ENCODE results near the gene MELK. TPM values are rescaled to one million over a fixed set of nuclear protein-coding genes. Genes with fewer than 3 reads are reported as not detected.

Gene MELK
- total and polyA plus RNA-seq, 2 of the 13 experiments (the other 11 are each of a cell fraction or from before 2014, with no cell fraction given): 16.7 to 50.4 TPM

GRCh38 chr9:36572515-36573418 lies at the start of gene MELK (continued):
- TF ChIP-seq, protein P1, sequence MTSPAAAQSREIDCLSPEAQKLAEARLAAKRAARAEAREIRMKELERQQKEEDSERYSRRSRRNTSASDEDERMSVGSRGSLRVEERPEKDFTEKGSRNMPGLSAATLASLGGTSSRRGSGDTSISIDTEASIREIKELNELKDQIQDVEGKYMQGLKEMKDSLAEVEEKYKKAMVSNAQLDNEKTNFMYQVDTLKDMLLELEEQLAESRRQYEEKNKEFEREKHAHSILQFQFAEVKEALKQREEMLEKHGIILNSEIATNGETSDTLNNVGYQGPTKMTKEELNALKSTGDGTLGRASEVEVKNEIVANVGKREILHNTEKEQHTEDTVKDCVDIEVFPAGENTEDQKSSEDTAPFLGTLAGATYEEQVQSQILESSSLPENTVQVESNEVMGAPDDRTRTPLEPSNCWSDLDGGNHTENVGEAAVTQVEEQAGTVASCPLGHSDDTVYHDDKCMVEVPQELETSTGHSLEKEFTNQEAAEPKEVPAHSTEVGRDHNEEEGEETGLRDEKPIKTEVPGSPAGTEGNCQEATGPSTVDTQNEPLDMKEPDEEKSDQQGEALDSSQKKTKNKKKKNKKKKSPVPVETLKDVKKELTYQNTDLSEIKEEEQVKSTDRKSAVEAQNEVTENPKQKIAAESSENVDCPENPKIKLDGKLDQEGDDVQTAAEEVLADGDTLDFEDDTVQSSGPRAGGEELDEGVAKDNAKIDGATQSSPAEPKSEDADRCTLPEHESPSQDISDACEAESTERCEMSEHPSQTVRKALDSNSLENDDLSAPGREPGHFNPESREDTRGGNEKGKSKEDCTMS (CRISPR knock-in tag; conservative IDR thresholded peaks at IDR 0.05): no peak
- no peak for TF ChIP-seq ZNF737 (CRISPR knock-in tag; IDR thresholded peaks at IDR 0.05; ENCODE audit: borderline replicate concordance)
- no peak; the same call in 1 of the 2 replicates for TF ChIP-seq ZNF546 (CRISPR knock-in tag; conservative IDR thresholded peaks at IDR 0.05)
- no peak for TF ChIP-seq MEIS2 (CRISPR knock-in tag; IDR thresholded peaks at IDR 0.05)
- no peak for TF ChIP-seq NFIC (IDR thresholded peaks at IDR 0.05; ENCODE audit: low read length)
- TF ChIP-seq PHB2 (IDR thresholded peaks at IDR 0.05; ENCODE audit: partially characterized antibody): no peak
- no peak for TF ChIP-seq U2AF1 (optimal IDR thresholded peaks at IDR 0.05; ENCODE audit: low read depth, low read length)
- TF ChIP-seq HDAC6 (IDR thresholded peaks at IDR 0.05; ENCODE audit: low read depth, low read length): no peak
- peak; percentile 35; the same call in 1 of the 2 replicates for TF ChIP-seq ZFP1 (CRISPR knock-in tag; IDR thresholded peaks at IDR 0.05)
- peak; percentile 76 for TF ChIP-seq TAF1 (CRISPR knock-in tag; IDR thresholded peaks at IDR 0.05)
- no peak for TF ChIP-seq TEAD3 (CRISPR knock-in tag; optimal IDR thresholded peaks at IDR 0.05; ENCODE audit: borderline replicate concordance)
- TF ChIP-seq CBFB (CRISPR knock-in tag; IDR thresholded peaks at IDR 0.05): no peak; the same call in 1 of the 2 replicates
- TF ChIP-seq ATM (IDR thresholded peaks at IDR 0.05; ENCODE audit: borderline replicate concordance): no peak
- no peak for TF ChIP-seq MAF1 (CRISPR knock-in tag; IDR thresholded peaks at IDR 0.05; ENCODE audit: borderline replicate concordance)
- TF ChIP-seq KLF9 (CRISPR knock-in tag; IDR thresholded peaks at IDR 0.05; ENCODE audit: low read depth): no peak
- no peak for TF ChIP-seq SRSF9 (IDR thresholded peaks at IDR 0.05; ENCODE audit: borderline replicate concordance, insufficient read depth, low read depth, low read length, poor library complexity, severe bottlenecking)
- peak; percentile 97 for TF ChIP-seq E2F1 (CRISPR knock-in tag; IDR thresholded peaks at IDR 0.05)
- peak; percentile 76; the same call in 1 of the 2 replicates for TF ChIP-seq KLF12 (CRISPR knock-in tag; IDR thresholded peaks at IDR 0.05; ENCODE audit: borderline replicate concordance)
- TF ChIP-seq, protein P2, sequence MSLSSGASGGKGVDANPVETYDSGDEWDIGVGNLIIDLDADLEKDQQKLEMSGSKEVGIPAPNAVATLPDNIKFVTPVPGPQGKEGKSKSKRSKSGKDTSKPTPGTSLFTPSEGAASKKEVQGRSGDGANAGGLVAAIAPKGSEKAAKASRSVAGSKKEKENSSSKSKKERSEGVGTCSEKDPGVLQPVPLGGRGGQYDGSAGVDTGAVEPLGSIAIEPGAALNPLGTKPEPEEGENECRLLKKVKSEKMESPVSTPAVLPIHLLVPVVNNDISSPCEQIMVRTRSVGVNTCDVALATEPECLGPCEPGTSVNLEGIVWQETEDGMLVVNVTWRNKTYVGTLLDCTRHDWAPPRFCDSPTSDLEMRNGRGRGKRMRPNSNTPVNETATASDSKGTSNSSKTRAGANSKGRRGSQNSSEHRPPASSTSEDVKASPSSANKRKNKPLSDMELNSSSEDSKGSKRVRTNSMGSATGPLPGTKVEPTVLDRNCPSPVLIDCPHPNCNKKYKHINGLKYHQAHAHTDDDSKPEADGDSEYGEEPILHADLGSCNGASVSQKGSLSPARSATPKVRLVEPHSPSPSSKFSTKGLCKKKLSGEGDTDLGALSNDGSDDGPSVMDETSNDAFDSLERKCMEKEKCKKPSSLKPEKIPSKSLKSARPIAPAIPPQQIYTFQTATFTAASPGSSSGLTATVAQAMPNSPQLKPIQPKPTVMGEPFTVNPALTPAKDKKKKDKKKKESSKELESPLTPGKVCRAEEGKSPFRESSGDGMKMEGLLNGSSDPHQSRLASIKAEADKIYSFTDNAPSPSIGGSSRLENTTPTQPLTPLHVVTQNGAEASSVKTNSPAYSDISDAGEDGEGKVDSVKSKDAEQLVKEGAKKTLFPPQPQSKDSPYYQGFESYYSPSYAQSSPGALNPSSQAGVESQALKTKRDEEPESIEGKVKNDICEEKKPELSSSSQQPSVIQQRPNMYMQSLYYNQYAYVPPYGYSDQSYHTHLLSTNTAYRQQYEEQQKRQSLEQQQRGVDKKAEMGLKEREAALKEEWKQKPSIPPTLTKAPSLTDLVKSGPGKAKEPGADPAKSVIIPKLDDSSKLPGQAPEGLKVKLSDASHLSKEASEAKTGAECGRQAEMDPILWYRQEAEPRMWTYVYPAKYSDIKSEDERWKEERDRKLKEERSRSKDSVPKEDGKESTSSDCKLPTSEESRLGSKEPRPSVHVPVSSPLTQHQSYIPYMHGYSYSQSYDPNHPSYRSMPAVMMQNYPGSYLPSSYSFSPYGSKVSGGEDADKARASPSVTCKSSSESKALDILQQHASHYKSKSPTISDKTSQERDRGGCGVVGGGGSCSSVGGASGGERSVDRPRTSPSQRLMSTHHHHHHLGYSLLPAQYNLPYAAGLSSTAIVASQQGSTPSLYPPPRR (CRISPR knock-in tag; IDR thresholded peaks at IDR 0.05; ENCODE audit: borderline replicate concordance): peak; percentile 14; the same call in 1 of the 2 replicates
